COLO829 (cell line): ENCODE measurements around the gene VCL.
A peak's percentile ranks its signal among the peaks of the same experiment; 100 is the strongest.
"Not testable (repeated sequence)": the region's sequence is repeated elsewhere in the genome, so short reads cannot be mapped to it uniquely, and the experiment has no call there.

ENCODE experiments used
- DNase-seq: peaks from one replicate; pipeline ENCODE4 v3.0.0; 2012; ENCODE audit warnings: low spot score

VCL gene

GRCh38 chr10:74040200-74041126, 42.5 kb downstream of the VCL start:
- DNase-seq, result peak; percentile 6

- DNase-seq, result no peak
These were observed 46.5 kb downstream of the VCL start for GRCh38 chr10:74044419-74044818.

- no peak for DNase-seq
These were observed 49.4 kb downstream of the VCL start for GRCh38 chr10:74047304-74047703.

- DNase-seq, result no peak
These were observed 50.0 kb downstream of the VCL start for GRCh38 chr10:74047871-74048270.

- no peak for DNase-seq
These were observed 50.5 kb downstream of the VCL start for GRCh38 chr10:74048433-74048832.

GRCh38 chr10:74049955-74050354, 52.0 kb downstream of the VCL start:
- DNase-seq, result no peak

GRCh38 chr10:74050653-74051052, 52.7 kb downstream of the VCL start:
- no peak for DNase-seq

GRCh38 chr10:74051736-74052342, 53.9 kb downstream of the VCL start:
- DNase-seq, result no peak

GRCh38 chr10:74052994-74053393, 55.1 kb downstream of the VCL start:
- no peak for DNase-seq

- no peak for DNase-seq
These were observed 57.6 kb downstream of the VCL start for GRCh38 chr10:74055383-74056049.

- DNase-seq, result peak; percentile 26
These were observed 58.3 kb downstream of the VCL start for GRCh38 chr10:74056050-74056818.

GRCh38 chr10:74058071-74058470, 60.2 kb downstream of the VCL start:
- no peak for DNase-seq

- DNase-seq, result no peak
These were observed 60.7 kb downstream of the VCL start for GRCh38 chr10:74058658-74059057.

GRCh38 chr10:74061104-74061503, 63.2 kb downstream of the VCL start:
- DNase-seq, result no peak

- DNase-seq, result not testable (repeated sequence)
These were observed 64.1 kb downstream of the VCL start for GRCh38 chr10:74061978-74062377.

- DNase-seq, result no peak
These were observed 65.3 kb downstream of the VCL start for GRCh38 chr10:74063256-74063655.

GRCh38 chr10:74067373-74068352, 69.7 kb downstream of the VCL start:
- no peak for DNase-seq

- DNase-seq, result no peak
These were observed 73.2 kb downstream of the VCL start for GRCh38 chr10:74071157-74071556.

- peak; percentile 56 for DNase-seq
These were observed 74.6 kb downstream of the VCL start for GRCh38 chr10:74072503-74072902.

- DNase-seq, result no peak
These were observed 78.0 kb downstream of the VCL start for GRCh38 chr10:74075906-74076305.

- DNase-seq, result no peak
These were observed 79.0 kb downstream of the VCL start for GRCh38 chr10:74076961-74077360.
